K562 (cell line): Measurements from ENCODE around the gene TMEM273. TPM values are rescaled to one million over a fixed set of nuclear protein-coding genes. Genes with fewer than 3 reads are reported as not detected.

Experiments
- MAFG ChIP-seq: fragments of 450-650 bp; conservative IDR thresholded peaks from 2 replicates; pipeline ENCODE4 v1.6.1; 2016; ENCODE audit warnings: missing genetic modification characterization, missing compliant biosample characterization
- MEIS2 ChIP-seq: fragments of 450-650 bp; IDR thresholded peaks from 2 replicates; pipeline ENCODE4 v1.6.1; 2014; ENCODE audit warnings: mild to moderate bottlenecking; ENCODE audit not compliant: partially characterized antibody
- SMARCE1 ChIP-seq: fragments of 450-650 bp; IDR thresholded peaks from 2 replicates; pipeline ENCODE4 v1.7.1; 2016; ENCODE audit warnings: mild to moderate bottlenecking
- SRSF3 ChIP-seq: fragments of 200-400 bp; formaldehyde crosslinking; IDR thresholded peaks from 2 replicates; pipeline ENCODE4 v1.6.1; 2016; ENCODE audit warnings: mild to moderate bottlenecking, low read length, moderate library complexity; ENCODE audit not compliant: insufficient read depth
- TCFL5 ChIP-seq: fragments of 250-450 bp; sonication (Bioruptor Pico); conservative IDR thresholded peaks from 2 replicates; pipeline ENCODE4 v1.6.1; 2021; ENCODE audit warnings: mild to moderate bottlenecking, moderate library complexity, matching md5 sums
- THRAP3 ChIP-seq: fragments of 450-650 bp; IDR thresholded peaks from 2 replicates; pipeline ENCODE4 v1.6.1; 2016; ENCODE audit warnings: mild to moderate bottlenecking, inconsistent platforms, borderline replicate concordance
- ZC3H4 ChIP-seq: sonication (generic); formaldehyde crosslinking; IDR thresholded peaks from 2 replicates; pipeline ENCODE4 v1.9.0; 2021; ENCODE audit warnings: missing genetic modification reagents, borderline replicate concordance
- ZFX ChIP-seq: sonication (generic); formaldehyde crosslinking; IDR thresholded peaks from 2 replicates; pipeline ENCODE4 v1.8.0; 2022; ENCODE audit warnings: mild to moderate bottlenecking, missing genetic modification reagents, moderate library complexity
- ZNF133 ChIP-seq: fragments of 250-450 bp; sonication (Bioruptor Pico); IDR thresholded peaks from 2 replicates; pipeline ENCODE4 v1.4.0; 2020; ENCODE audit warnings: mild to moderate bottlenecking
- ZNF41 ChIP-seq: fragments of 250-450 bp; sonication (Bioruptor Pico); conservative IDR thresholded peaks from 2 replicates; pipeline ENCODE4 v1.4.0; 2020; ENCODE audit warnings: mild to moderate bottlenecking
- ZNF668 ChIP-seq: fragments of 250-450 bp; sonication (Bioruptor Pico); IDR thresholded peaks from 2 replicates; pipeline ENCODE4 v1.8.0; 2022; ENCODE audit warnings: mild to moderate bottlenecking, inconsistent platforms
- polyA plus RNA-seq, 8 experiments: library from polyadenylated mRNA; depleted of rRNA in 4 of 8; stranded (reverse) in 5 of 8; unstranded in 3 of 8; fragments of >200 nt; fragmentation: Nextera tagmentation in 2 of 8; fragmentation: Illumina TruSeq in 1 of 8; extraction: Ambion mirVana in 2 of 8; extraction: Trizol in 1 of 8; gene quantifications; 2 replicates each; pipeline versions ENCODE4 v1.2.1 to v1.2.3, GENCODE V29; 2011 to 2014; ENCODE audit warnings: inconsistent platforms in 1 of 8, missing spikeins in 1 of 8
- total RNA-seq, 7 experiments: library from RNA; depleted of rRNA in 6 of 7; stranded (reverse); fragments of >200 nt in 6 of 7; fragmentation: Illumina TruSeq in 2 of 7; extraction: Trizol in 2 of 7; gene quantifications; 2 replicates each; pipeline versions ENCODE4 v1.2.1 to v1.2.3, GENCODE V29; 2011 to 2021; ENCODE audit warnings: low replicate concordance in 1 of 7
- TF ChIP-seq, protein P1 (sequence below): fragments of 450-650 bp; IDR thresholded peaks from 2 replicates; pipeline ENCODE4 v1.7.1; 2018; ENCODE audit warnings: mild to moderate bottlenecking, low read depth; ENCODE audit not compliant: partially characterized antibody
- TF ChIP-seq, protein P2 (sequence below): fragments of 250-450 bp; sonication (Bioruptor Pico); IDR thresholded peaks from 2 replicates; pipeline ENCODE4 v1.5.0; 2021; ENCODE audit warnings: mild to moderate bottlenecking, moderate library complexity
- TF ChIP-seq, protein P3 (sequence below), 2 experiments: fragments of 450-650 bp in 1 of 2; IDR thresholded peaks; 2 replicates each; pipeline ENCODE4 v1.6.1; 2011 to 2017; ENCODE audit warnings: low read depth in 2 of 2, antibody characterized with exemption in 1 of 2, borderline replicate concordance in 1 of 2, low read length in 1 of 2, mild to moderate bottlenecking in 1 of 2, mixed read lengths in 1 of 2; ENCODE audit not compliant: control insufficient read depth in 1 of 2
- TF ChIP-seq, protein P4 (sequence below): IDR thresholded peaks from 2 replicates; pipeline ENCODE4 v1.6.1; 2011; ENCODE audit not compliant: insufficient read length; ENCODE audit errors: extremely low read depth

Gene TMEM273
- total and polyA plus RNA-seq, 9 of the 15 experiments (the other 6 are each of a cell fraction or from before 2014, with no cell fraction given) = 39.2 to 131 (median 95.6) TPM

DNA sequence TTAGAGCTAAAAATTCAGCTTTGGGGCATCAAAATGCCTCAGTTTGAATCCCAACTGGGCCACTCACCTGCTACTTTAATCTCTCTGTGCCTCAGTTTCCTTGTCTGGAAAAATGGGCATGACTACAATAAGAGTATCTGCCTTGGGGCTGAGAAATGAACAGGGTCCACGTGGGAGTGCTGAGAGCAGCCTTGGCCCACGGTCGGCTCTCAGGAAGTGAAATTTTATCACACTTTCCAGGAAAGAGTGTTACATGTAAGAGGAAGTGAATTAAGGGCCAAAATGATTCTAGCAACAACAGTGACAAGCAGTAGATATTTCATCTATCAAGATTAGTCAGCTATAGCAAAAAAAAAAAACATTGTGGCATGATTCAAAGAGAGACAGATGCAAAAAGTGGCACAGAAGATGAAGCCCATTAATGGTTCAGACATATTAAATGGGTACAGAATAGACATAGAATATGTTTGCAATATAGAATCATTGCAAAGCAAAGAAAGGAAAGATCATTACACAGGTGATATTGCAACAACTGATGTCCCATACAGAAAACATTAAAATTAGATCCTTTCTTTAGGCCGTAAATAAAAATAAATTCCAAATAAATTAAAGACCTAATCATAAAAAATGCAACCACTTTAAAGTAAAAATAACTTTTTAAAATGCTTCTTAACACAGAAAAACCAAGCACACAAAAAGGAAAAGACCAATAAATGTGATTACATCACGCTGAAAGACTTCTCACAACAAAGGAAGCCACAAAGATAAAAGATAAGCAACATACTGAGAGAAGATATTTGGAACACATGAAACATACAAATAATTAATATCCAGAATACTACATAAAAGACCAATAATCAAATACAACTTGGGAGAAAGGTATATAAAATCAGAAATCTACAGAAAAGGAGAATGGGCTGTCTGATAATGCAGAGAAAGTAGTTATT, 4.3 kb downstream of the TMEM273 start (continued):
- TF ChIP-seq, protein P1, sequence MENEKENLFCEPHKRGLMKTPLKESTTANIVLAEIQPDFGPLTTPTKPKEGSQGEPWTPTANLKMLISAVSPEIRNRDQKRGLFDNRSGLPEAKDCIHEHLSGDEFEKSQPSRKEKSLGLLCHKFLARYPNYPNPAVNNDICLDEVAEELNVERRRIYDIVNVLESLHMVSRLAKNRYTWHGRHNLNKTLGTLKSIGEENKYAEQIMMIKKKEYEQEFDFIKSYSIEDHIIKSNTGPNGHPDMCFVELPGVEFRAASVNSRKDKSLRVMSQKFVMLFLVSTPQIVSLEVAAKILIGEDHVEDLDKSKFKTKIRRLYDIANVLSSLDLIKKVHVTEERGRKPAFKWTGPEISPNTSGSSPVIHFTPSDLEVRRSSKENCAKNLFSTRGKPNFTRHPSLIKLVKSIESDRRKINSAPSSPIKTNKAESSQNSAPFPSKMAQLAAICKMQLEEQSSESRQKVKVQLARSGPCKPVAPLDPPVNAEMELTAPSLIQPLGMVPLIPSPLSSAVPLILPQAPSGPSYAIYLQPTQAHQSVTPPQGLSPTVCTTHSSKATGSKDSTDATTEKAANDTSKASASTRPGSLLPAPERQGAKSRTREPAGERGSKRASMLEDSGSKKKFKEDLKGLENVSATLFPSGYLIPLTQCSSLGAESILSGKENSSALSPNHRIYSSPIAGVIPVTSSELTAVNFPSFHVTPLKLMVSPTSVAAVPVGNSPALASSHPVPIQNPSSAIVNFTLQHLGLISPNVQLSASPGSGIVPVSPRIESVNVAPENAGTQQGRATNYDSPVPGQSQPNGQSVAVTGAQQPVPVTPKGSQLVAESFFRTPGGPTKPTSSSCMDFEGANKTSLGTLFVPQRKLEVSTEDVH = no peak
- TF ChIP-seq MAFG (tag) (0 out of 2 replicates have a peak, but pooled peaks have one; percentile 13), ZNF133 (no peak), TCFL5 (CRISPR knock-in tag) (no peak), SRSF3 (no peak), THRAP3 (peak; percentile 65; the same call in 1 of the 2 replicates), SMARCE1 (peak; percentile 93), ZC3H4 (no peak), ZFX (0 out of 2 replicates have a peak, but pooled peaks have one; percentile 28), ZNF668 (peak; percentile 46; the same call in 1 of the 2 replicates), ZNF41 (CRISPR knock-in tag) (no peak), MEIS2 (peak; percentile 92)
- TF ChIP-seq, protein P2, sequence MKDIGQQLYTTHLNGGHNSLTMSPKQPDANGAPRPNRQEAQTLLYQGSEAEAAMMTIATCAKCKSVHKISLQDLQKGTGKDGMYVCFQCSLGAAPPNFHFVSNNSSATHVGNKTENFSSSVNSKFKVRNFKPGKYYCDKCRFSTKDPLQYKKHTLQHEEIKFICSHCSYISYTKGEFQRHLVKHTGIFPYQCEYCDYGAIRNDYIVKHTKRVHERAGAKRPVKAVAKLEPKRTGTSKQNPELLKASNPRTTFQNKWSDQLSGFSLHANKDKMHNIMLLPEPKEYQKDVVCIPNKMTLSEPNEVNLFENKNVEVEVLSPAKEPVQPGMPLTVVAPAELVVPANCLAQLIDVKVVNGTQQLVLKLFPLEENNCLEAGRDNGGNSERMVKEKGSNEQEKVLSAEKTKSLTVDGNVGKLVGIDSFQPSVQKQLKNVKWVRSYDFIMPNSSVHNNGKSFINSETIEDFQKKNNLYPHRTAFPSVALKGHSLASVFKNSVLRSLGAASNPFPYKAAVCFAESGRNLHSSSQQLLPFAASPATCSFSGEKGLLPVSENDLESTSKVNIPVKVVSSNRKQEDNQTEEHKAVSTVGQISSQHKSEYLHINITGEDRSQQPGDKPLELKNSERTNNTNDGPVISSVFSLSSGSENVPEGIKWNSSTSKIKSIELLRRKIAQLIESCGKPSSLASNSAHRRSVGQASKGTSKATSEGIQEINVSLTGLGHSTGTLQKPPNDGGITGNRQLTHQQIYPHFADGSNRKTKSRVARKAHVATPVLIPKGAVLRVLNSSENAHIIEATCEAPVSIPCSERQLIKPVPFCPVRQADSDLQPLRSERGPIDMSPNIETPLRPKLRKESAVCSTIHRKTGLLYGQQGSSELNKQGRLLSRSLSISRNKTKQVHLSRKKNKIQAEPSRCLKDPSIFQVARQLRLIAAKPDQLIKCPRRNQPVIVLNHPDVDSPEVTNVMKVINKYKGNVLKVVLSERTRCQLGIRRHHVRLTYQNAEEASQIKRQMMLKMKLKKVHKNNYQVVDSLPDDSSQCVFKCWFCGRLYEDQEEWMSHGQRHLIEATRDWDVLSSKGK (CRISPR knock-in tag) = no peak
- TF ChIP-seq, protein P3, sequence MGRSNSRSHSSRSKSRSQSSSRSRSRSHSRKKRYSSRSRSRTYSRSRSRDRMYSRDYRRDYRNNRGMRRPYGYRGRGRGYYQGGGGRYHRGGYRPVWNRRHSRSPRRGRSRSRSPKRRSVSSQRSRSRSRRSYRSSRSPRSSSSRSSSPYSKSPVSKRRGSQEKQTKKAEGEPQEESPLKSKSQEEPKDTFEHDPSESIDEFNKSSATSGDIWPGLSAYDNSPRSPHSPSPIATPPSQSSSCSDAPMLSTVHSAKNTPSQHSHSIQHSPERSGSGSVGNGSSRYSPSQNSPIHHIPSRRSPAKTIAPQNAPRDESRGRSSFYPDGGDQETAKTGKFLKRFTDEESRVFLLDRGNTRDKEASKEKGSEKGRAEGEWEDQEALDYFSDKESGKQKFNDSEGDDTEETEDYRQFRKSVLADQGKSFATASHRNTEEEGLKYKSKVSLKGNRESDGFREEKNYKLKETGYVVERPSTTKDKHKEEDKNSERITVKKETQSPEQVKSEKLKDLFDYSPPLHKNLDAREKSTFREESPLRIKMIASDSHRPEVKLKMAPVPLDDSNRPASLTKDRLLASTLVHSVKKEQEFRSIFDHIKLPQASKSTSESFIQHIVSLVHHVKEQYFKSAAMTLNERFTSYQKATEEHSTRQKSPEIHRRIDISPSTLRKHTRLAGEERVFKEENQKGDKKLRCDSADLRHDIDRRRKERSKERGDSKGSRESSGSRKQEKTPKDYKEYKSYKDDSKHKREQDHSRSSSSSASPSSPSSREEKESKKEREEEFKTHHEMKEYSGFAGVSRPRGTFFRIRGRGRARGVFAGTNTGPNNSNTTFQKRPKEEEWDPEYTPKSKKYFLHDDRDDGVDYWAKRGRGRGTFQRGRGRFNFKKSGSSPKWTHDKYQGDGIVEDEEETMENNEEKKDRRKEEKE (IDR thresholded peaks at IDR 0.05; ENCODE audit: borderline replicate concordance in 1 of 2, control insufficient read depth in 1 of 2, low read depth in 2 of 2, low read length in 1 of 2) = no peak
- TF ChIP-seq, protein P4, sequence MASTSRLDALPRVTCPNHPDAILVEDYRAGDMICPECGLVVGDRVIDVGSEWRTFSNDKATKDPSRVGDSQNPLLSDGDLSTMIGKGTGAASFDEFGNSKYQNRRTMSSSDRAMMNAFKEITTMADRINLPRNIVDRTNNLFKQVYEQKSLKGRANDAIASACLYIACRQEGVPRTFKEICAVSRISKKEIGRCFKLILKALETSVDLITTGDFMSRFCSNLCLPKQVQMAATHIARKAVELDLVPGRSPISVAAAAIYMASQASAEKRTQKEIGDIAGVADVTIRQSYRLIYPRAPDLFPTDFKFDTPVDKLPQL = no peak
